ENCODE measurements around the gene TNNC2.

DNA sequence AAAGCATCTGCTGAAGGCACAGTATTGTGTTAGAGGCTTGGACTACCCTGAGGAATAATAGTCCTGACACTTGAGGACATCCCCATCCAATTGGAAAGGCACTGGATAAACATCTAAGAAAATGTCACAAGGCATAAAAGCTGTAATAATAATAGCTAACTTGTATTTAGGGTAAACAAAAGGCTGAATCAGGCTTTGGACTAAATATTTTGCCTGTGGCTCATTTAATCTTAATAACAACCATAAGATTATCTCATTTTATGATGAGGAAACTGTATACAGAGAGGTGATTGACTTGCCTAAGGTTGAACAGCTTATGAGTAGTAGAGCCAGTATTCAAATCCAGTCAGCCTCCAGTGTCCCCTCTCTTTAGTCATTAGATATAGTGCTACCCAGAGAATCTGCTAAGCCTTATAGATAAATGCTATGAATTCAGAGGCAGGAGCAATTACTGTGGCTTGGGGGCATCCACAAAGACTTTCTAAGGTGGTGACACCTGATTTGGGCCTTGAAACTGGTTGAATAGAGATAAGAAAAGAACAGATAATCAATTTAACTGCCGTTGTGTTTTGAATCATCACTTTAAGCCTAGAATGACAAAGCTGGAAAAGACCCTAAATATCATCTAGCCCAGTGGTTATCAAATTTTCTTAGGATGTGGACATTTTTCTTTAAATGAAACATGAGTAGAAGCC, 46.4 kb upstream of the TNNC2 start:
- TF ChIP-seq, protein P1, sequence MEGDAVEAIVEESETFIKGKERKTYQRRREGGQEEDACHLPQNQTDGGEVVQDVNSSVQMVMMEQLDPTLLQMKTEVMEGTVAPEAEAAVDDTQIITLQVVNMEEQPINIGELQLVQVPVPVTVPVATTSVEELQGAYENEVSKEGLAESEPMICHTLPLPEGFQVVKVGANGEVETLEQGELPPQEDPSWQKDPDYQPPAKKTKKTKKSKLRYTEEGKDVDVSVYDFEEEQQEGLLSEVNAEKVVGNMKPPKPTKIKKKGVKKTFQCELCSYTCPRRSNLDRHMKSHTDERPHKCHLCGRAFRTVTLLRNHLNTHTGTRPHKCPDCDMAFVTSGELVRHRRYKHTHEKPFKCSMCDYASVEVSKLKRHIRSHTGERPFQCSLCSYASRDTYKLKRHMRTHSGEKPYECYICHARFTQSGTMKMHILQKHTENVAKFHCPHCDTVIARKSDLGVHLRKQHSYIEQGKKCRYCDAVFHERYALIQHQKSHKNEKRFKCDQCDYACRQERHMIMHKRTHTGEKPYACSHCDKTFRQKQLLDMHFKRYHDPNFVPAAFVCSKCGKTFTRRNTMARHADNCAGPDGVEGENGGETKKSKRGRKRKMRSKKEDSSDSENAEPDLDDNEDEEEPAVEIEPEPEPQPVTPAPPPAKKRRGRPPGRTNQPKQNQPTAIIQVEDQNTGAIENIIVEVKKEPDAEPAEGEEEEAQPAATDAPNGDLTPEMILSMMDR (IDR thresholded peaks at IDR 0.05; ENCODE audit: insufficient read depth, low read length), result no peak
- TF ChIP-seq POLR2AphosphoS5 (IDR thresholded peaks at IDR 0.05; ENCODE audit: low read depth) (no peak), GABPA (IDR thresholded peaks at IDR 0.05; ENCODE audit: low read depth) (no peak)

Data from HL-60 (cell line).